Measurements from ENCODE around the gene CAMSAP3. TPM values are rescaled to one million over a fixed set of nuclear protein-coding genes. Genes with fewer than 3 reads are reported as not detected.

Gene CAMSAP3
- total RNA-seq, 1 experiment from 2014 or later, result 28.4 TPM

- DNase-seq, result no peak
- Histone ChIP-seq H3K14ac (ENCODE audit: insufficient read depth, low read length) (peak overlapping the region; percentile 71), H2AK5ac (ENCODE audit: insufficient read length, low read length) (no peak overlapping the region), H3K4me2 (ENCODE audit: insufficient read depth, insufficient read length, low read length) (peak overlapping the region; percentile 99), H3K27ac (ENCODE audit: insufficient read length, low read depth, low read length) (no peak overlapping the region), H3K4me1 (ENCODE audit: insufficient read depth, low read length) (no peaks in the 10 kb centered on the region), H2AFZ (ENCODE audit: low read length) (no peak overlapping the region), H3T11ph (ENCODE audit: low read length) (no peak overlapping the region), H2BK12ac (ENCODE audit: insufficient read length, low read depth, low read length) (no peak overlapping the region), H2BK5ac (ENCODE audit: insufficient read length, low read length) (peak overlapping the region; percentile 57), H3K23me2 (ENCODE audit: insufficient read length, low read depth, low read length, poor library complexity, severe bottlenecking) (peaks cover 14% of the 10 kb centered on the region), H3K79me2 (ENCODE audit: insufficient read depth, low read length) (peaks cover 28% of the 10 kb centered on the region; the same call in 1 of the 2 replicates), H2BK20ac (ENCODE audit: low read depth, low read length, poor library complexity, severe bottlenecking) (no peak overlapping the region), H3K9me3 (ENCODE audit: control insufficient read depth, low read depth, low read length) (no peaks in the 10 kb centered on the region), H3K18ac (ENCODE audit: insufficient read length, low read depth, low read length) (peak overlapping the region; percentile 74), H3K79me1 (ENCODE audit: insufficient read depth, low read depth, low read length, poor library complexity, severe bottlenecking) (peaks cover 20% of the 10 kb centered on the region), H2BK15ac (ENCODE audit: low read depth, low read length) (no peak overlapping the region), H2BK120ac (ENCODE audit: low read depth, low read length, poor library complexity, severe bottlenecking) (no peak overlapping the region), H3K9ac (ENCODE audit: extremely low read depth, insufficient read length, low read length) (peak overlapping the region; percentile 94), H4K5ac (ENCODE audit: insufficient read length, low read depth, low read length) (peak overlapping the region; percentile 88), H3K56ac (ENCODE audit: insufficient read length, low read depth, low read length) (peak overlapping the region; percentile 92), H3K4ac (ENCODE audit: low read depth, low read length) (no peak overlapping the region), H4K91ac (ENCODE audit: insufficient read length, low read depth, low read length) (no peak overlapping the region), H3K27me3 (ENCODE audit: insufficient read depth, low read length) (no peaks in the 10 kb centered on the region), H4K20me1 (ENCODE audit: control insufficient read depth, insufficient read depth, insufficient read length) (no peaks in the 10 kb centered on the region), H4K8ac (replicated peaks; ENCODE audit: insufficient read length, low read depth, low read length) (no peak overlapping the region), H3K23ac (ENCODE audit: insufficient read length, low read depth, low read length) (no peak overlapping the region)
- H3K36me3 Mint-ChIP-seq (ENCODE audit: insufficient read depth in 1 of 3, low read depth in 3 of 3), result peaks cover 9 to 27% (median 18%) of the 10 kb centered on the region in 3 experiments; a peak in 6 of 7 replicates
- no CpG with 5 or more reads among the region's 15 CpGs for WGBS (ENCODE audit: extremely low coverage, insufficient read length, low lambda C conversion rate)
- peak overlapping the region; percentile 90 to 98 for H3K4me3 Mint-ChIP-seq
- H3K27me3 Mint-ChIP-seq (ENCODE audit: low read depth), result no peaks in the 10 kb centered on the region; the same call in 1 of the 2 replicates
- TF ChIP-seq CTCF (conservative IDR thresholded peaks at IDR 0.05), result no peak
- H3K4me1 Mint-ChIP-seq, result peaks cover 15 to 26% of the 10 kb centered on the region in 2 experiments
- peak overlapping the region; percentile 94 to 99 (median 96) for H3K27ac Mint-ChIP-seq
- H3K9me3 Mint-ChIP-seq, result no peaks in the 10 kb centered on the region; a peak in 2 of 5 replicates
These were observed 33.1 kb downstream of the CAMSAP3 start for GRCh38 chr19:7628589-7629311.

Data from H9 (cell line).